Ovary (tissue), 9 donors: ENCODE results near the gene CACNA1C. TPM values are rescaled to one million over a fixed set of nuclear protein-coding genes. Genes with fewer than 3 reads are reported as not detected.

Experiments used
- DNase-seq, 5 donors: peaks; one replicate each; pipeline ENCODE4 v3.0.0-alpha.2; 2019 to 2020
- H3K27ac ChIP-seq, 2 donors: fragments of 200-600 bp; one replicate each; pipeline versions ENCODE4 v1.5.1 to v1.8.0; 2019 to 2022
- H3K27me3 ChIP-seq: fragments of 200-600 bp; one replicate; pipeline ENCODE4 v1.8.0; 2022
- H3K36me3 ChIP-seq: fragments of 200-600 bp; sonication (generic); one replicate; pipeline ENCODE4 v1.5.1; 2019
- H3K4me1 ChIP-seq: one replicate; pipeline ENCODE4 v1.8.1; 2013; ENCODE audit warnings: mild to moderate bottlenecking, moderate library complexity; ENCODE audit not compliant: insufficient read depth
- H3K4me3 ChIP-seq: fragments of 200-600 bp; sonication (generic); one replicate; pipeline ENCODE4 v1.5.1; 2017
- H3K9me3 ChIP-seq, 2 donors: fragments of 200-600 bp in 1 of 2; sonication (generic) in 1 of 2; one replicate each; pipeline versions ENCODE4 v1.5.1 to v1.8.1; 2013 to 2019; ENCODE audit warnings: mild to moderate bottlenecking in 1 of 2, moderate library complexity in 1 of 2
- EP300 ChIP-seq: sonication (generic); formaldehyde crosslinking; IDR thresholded peaks from one replicate; pipeline ENCODE4 v1.6.1; 2017; ENCODE audit warnings: antibody characterized with exemption
- POLR2A ChIP-seq: fragments of 450-650 bp; IDR thresholded peaks from one replicate; pipeline ENCODE4 v1.6.1; 2017; ENCODE audit warnings: antibody characterized with exemption, mild to moderate bottlenecking, moderate library complexity
- WGBS, 3 donors: extraction: QIAGEN DNeasy Blood & Tissue Kit in 1 of 3; methylation state at CpG; one replicate each; pipeline versions ENCODE4 v1.1.5 to v1.1.7; 2013 to 2017; 5-methylcytosine and 5-hydroxymethylcytosine counted together
- intact Hi-C, 4 donors: fragments of 100-400 bp; cut with DNase I; formaldehyde crosslinking; loops; one replicate each; pipeline versions ENCODE4 v1.11.0 to v1.15.1; 2022 to 2023
- polyA plus RNA-seq, 2 donors: library from polyadenylated mRNA; stranded (reverse); fragments of 200-250 nt in 1 of 2; fragments of 350-450 nt in 1 of 2; fragmentation: Illumina TruSeq in 1 of 2; extraction: RNeasy Lipid Tissue Mini Kit (QIAGEN cat#74804) in 1 of 2; gene quantifications; one replicate each; pipeline ENCODE4 v1.2.3, GENCODE V29; 2013 to 2014
- total RNA-seq, 7 donors: library from RNA; depleted of rRNA in 2 of 7; stranded (reverse); fragments of >200 nt in 2 of 7; fragmentation: NEBNext Ultra II Directional in 3 of 7; extraction: Animal tissue kit (Norgen Biotek cat#: 25700) in 3 of 7; gene quantifications; one replicate each; pipeline versions ENCODE4 v1.1.0 to v1.2.4, GENCODE V29; 2016 to 2023
- TF ChIP-seq, protein P1 (sequence below), 3 donors: fragments of 450-650 bp in 2 of 3; fragments of 200-600 bp in 1 of 3; IDR thresholded peaks; one replicate each; pipeline versions ENCODE4 v1.5.1 to v1.8.0; 2016 to 2022; ENCODE audit warnings: antibody characterized with exemption in 3 of 3, mild to moderate bottlenecking in 1 of 3
- donor health status: DM: no; HTN: no; CAD: no; lungs with moderate emphysema.
- donor health status: DM: no; HTN: no; CAD: no.
- donor health status: Bipolar disorder and iron deficiency.
- donor health status: DM: yes; HTN: yes; CAD: no.
- donor health status: DM: no; HTN: no; CAD: no.
- donor health status: DM: yes; HTN: yes; CAD: no.

Gene CACNA1C
- total and polyA plus RNA-seq, 9 donors, result 2.2 to 8.3 (median 3.7) TPM

DNA sequence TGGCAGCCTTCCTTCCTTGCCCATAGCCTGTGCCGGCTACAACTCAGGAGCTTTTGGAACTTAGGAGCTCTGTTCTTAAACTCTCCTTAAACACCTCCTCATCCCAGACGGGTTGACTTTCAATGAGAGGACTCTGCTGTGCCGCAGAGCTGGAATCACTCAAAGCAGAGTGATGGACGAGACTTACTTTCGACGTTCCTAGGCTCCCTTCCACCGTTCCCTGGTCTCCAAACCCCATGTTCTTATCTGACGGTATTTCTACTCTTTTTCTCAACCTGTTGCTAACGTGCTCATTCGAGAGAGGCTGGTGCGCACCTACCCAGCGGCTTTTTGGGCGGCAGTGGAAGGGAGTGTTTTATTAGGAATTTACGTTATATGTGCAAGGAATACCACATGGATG is 232.7 kb downstream of the CACNA1C start:
- no peak overlapping the region for H3K27ac ChIP-seq
- no peak for TF ChIP-seq EP300
- TF ChIP-seq, protein P1, sequence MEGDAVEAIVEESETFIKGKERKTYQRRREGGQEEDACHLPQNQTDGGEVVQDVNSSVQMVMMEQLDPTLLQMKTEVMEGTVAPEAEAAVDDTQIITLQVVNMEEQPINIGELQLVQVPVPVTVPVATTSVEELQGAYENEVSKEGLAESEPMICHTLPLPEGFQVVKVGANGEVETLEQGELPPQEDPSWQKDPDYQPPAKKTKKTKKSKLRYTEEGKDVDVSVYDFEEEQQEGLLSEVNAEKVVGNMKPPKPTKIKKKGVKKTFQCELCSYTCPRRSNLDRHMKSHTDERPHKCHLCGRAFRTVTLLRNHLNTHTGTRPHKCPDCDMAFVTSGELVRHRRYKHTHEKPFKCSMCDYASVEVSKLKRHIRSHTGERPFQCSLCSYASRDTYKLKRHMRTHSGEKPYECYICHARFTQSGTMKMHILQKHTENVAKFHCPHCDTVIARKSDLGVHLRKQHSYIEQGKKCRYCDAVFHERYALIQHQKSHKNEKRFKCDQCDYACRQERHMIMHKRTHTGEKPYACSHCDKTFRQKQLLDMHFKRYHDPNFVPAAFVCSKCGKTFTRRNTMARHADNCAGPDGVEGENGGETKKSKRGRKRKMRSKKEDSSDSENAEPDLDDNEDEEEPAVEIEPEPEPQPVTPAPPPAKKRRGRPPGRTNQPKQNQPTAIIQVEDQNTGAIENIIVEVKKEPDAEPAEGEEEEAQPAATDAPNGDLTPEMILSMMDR (IDR thresholded peaks at IDR 0.05), result no peak
- TF ChIP-seq POLR2A, result no peak
- no peak for DNase-seq
- H3K4me1 ChIP-seq, result peaks cover 4% of the 10 kb centered on the region
- intact Hi-C loops, result loop anchor here in 2 of 4 donors (5.0 to 10.0 kb wide), 2 partner anchors 231 to 233 kb away; partner anchors contain the start of gene CACNA1C (in 2 of the 2)
- no peaks in the 10 kb centered on the region for H3K27me3 ChIP-seq
- H3K9me3 ChIP-seq, result no peaks in the 10 kb centered on the region
- H3K4me3 ChIP-seq, result no peak overlapping the region
- WGBS, 3 donors, result 94 to 95% (median 95%) methylated on average over 14 of the region's 14 CpGs
- H3K36me3 ChIP-seq, result no peaks in the 10 kb centered on the region

GRCh38 chr12:2286047-2286446 is 233.3 kb downstream of the CACNA1C start:
- Histone ChIP-seq H3K27ac (no peak overlapping the region), H3K9me3 (no peaks in the 10 kb centered on the region), H3K36me3 (no peaks in the 10 kb centered on the region), H3K27me3 (no peaks in the 10 kb centered on the region), H3K4me3 (no peak overlapping the region), H3K4me1 (peaks cover 4% of the 10 kb centered on the region)
- WGBS, 3 donors, result 74 to 87% (median 82%) methylated on average over 5 of the region's 5 CpGs
- no peak for TF ChIP-seq POLR2A
- TF ChIP-seq, protein P1 (IDR thresholded peaks at IDR 0.05), result no peak
- TF ChIP-seq EP300, result no peak
- DNase-seq, result no peak
- intact Hi-C loops, result loop anchor here in 2 of 4 donors (5.0 to 10.0 kb wide), 2 partner anchors 231 to 234 kb away; partner anchors contain the start of gene CACNA1C (in 2 of the 2)

DNA sequence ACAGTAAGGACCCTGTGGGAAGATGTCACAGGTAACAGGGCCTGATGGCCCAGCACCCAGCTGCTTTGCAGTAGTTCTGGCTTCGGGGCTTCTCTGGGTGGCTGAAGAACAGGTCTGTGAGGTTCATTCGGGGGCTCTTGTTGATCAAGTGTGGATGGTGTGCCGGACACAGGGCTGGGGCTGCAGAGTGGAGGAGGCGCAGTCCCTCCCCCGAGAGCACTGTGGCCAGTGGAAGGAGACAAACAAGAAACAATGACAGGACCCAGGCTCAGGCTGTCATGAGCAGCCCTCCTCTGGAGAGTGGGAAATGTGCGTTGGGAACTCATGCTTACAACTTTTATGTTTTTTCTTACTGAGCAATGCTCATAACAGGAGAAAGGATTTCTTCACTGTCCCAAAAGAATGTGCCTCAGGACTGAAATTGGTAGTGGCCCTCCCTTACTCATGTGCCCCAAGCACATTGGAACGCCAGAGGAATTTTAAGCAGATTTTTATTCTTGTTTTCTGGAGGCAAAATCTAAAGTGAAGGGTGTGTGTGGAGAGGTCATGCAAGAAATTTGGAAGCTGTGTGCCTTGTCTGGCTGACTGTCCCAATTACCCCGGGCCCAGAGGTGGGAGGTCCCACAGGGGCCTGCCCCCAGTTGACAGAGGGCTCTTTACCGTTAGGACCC is 233.8 kb downstream of the CACNA1C start:
- H3K27ac ChIP-seq, result no peak overlapping the region
- intact Hi-C loops, result loop anchor here in 2 of 4 donors (5.0 to 10.0 kb wide), 2 partner anchors 232 to 234 kb away; partner anchors contain the start of gene CACNA1C (in 2 of the 2)
- TF ChIP-seq EP300, result no peak
- no peak for TF ChIP-seq POLR2A
- TF ChIP-seq, protein P1 (IDR thresholded peaks at IDR 0.05), result no peak
- no peak overlapping the region for H3K4me3 ChIP-seq
- no peaks in the 10 kb centered on the region for H3K9me3 ChIP-seq
- 53 to 77% (median 63%) methylated on average over 9 of the region's 9 CpGs for WGBS, 3 donors
- DNase-seq, result no peak
- H3K36me3 ChIP-seq, result no peaks in the 10 kb centered on the region
- no peaks in the 10 kb centered on the region for H3K27me3 ChIP-seq
- peaks cover 4% of the 10 kb centered on the region for H3K4me1 ChIP-seq

DNA sequence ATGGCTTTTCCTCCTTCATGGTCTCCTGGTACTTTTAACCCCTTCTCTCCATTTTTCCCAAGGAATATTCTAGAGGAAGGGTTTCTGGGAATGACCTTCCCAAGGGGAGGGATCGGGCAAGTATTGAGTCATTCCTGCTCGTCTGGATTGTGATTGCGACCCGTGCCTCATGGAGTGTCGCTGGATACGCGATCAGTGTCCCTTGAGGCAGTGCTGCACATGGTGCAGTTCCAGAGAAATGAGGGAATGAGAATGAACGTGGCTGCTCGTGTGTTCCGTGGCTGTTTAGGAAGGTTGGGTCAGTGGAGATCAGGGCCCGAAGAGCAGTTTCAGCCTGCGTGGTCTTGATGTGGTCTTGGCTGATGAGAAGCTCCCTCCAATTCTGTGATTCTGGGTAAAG is 234.4 kb downstream of the CACNA1C start:
- intact Hi-C loops, result loop anchor here in 2 of 4 donors (5.0 to 10.0 kb wide), 2 partner anchors 232 to 235 kb away; partner anchors contain the start of gene CACNA1C (in 2 of the 2)
- Histone ChIP-seq H3K4me3 (no peak overlapping the region), H3K36me3 (no peaks in the 10 kb centered on the region), H3K27me3 (no peaks in the 10 kb centered on the region), H3K9me3 (no peaks in the 10 kb centered on the region), H3K4me1 (peaks cover 4% of the 10 kb centered on the region), H3K27ac (no peak overlapping the region)
- no peak for TF ChIP-seq EP300
- TF ChIP-seq, protein P1 (IDR thresholded peaks at IDR 0.05), result no peak
- TF ChIP-seq POLR2A, result no peak
- 75 to 85% (median 83%) methylated on average over 12 of the region's 12 CpGs for WGBS, 3 donors
- DNase-seq, result no peak
